ENCODE data around the gene ELK4. TPM values are rescaled to one million over a fixed set of nuclear protein-coding genes. Genes with fewer than 3 reads are reported as not detected.

Gene ELK4
- total and polyA plus RNA-seq, 2 of the 13 experiments (the other 11 are each of a cell fraction or from before 2014, with no cell fraction given) = 8.3 to 13.1 TPM

DNA sequence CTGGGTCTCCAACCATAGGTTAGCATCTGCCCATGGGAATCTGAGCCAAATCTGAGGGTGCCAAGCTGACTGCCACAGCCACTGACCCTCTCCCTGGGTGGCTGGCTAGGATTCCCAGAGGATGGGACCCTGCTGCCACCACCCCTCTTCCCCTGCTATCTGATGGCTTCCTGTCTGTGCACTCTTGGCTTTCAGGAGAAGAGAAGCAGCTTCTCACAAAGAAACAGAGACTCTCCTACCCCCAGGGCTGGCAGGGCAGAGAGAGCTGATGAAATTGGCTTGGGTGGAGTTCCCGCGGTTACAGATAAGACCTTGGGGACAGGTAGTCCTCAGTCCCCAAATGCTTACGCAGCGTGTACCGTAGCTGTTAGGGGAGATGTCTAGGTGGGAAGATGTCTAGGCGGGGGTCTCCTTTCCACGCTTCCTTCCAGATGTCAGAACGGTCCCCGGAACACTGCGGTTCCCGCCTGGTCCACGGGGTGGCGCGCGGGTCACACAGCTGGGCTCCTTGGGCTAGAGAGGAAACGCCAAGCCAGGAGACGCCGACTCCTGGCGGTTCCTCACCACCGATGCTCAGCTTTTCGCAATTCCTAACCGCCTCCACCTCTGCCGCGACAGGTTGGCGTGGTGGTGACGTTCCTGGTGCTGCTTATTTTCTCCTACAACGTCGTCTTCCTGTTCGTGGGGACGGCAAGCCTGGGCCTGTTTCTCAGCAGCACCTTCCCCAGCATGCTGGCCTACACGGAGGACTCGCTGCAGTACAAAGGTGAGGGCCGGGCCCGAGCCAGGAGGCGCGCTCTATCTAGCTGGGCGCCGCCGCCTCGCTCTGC, 40.1 kb downstream of the ELK4 start (continued):
- TF ChIP-seq ZNF883 (CRISPR knock-in tag; IDR thresholded peaks at IDR 0.05; ENCODE audit: not compliant biosample characterization) (no peak), ZNF816 (CRISPR knock-in tag; IDR thresholded peaks at IDR 0.05; ENCODE audit: borderline replicate concordance) (no peak), ZBTB38 (CRISPR knock-in tag; IDR thresholded peaks at IDR 0.05) (peak; percentile 54; the same call in 1 of the 2 replicates), ZNF569 (CRISPR knock-in tag; IDR thresholded peaks at IDR 0.05; ENCODE audit: borderline replicate concordance) (no peak), NFATC3 (CRISPR knock-in tag; IDR thresholded peaks at IDR 0.05) (no peak), HNF4A (CRISPR knock-in tag; IDR thresholded peaks at IDR 0.05) (peak; percentile 52), SP4 (CRISPR knock-in tag; IDR thresholded peaks at IDR 0.05) (peak; percentile 51; the same call in 1 of the 2 replicates), HOXA7 (CRISPR knock-in tag; IDR thresholded peaks at IDR 0.05) (no peak), ZNF367 (CRISPR knock-in tag; IDR thresholded peaks at IDR 0.05; ENCODE audit: borderline replicate concordance) (no peak), NFIB (CRISPR knock-in tag; IDR thresholded peaks at IDR 0.05; ENCODE audit: borderline replicate concordance) (no peak), ZNF335 (CRISPR knock-in tag; IDR thresholded peaks at IDR 0.05) (no peak), REL (CRISPR knock-in tag; conservative IDR thresholded peaks at IDR 0.05) (no peak), ZNF557 (CRISPR knock-in tag; IDR thresholded peaks at IDR 0.05) (no peak), ZNF570 (CRISPR knock-in tag; IDR thresholded peaks at IDR 0.05; ENCODE audit: borderline replicate concordance) (no peak)
- TF ChIP-seq, protein P1, sequence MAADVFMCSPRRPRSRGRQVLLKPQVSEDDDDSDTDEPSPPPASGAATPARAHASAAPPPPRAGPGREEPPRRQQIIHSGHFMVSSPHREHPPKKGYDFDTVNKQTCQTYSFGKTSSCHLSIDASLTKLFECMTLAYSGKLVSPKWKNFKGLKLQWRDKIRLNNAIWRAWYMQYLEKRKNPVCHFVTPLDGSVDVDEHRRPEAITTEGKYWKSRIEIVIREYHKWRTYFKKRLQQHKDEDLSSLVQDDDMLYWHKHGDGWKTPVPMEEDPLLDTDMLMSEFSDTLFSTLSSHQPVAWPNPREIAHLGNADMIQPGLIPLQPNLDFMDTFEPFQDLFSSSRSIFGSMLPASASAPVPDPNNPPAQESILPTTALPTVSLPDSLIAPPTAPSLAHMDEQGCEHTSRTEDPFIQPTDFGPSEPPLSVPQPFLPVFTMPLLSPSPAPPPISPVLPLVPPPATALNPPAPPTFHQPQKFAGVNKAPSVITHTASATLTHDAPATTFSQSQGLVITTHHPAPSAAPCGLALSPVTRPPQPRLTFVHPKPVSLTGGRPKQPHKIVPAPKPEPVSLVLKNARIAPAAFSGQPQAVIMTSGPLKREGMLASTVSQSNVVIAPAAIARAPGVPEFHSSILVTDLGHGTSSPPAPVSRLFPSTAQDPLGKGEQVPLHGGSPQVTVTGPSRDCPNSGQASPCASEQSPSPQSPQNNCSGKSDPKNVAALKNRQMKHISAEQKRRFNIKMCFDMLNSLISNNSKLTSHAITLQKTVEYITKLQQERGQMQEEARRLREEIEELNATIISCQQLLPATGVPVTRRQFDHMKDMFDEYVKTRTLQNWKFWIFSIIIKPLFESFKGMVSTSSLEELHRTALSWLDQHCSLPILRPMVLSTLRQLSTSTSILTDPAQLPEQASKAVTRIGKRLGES (CRISPR knock-in tag; IDR thresholded peaks at IDR 0.05; ENCODE audit: borderline replicate concordance) = no peak
- TF ChIP-seq, protein P2, sequence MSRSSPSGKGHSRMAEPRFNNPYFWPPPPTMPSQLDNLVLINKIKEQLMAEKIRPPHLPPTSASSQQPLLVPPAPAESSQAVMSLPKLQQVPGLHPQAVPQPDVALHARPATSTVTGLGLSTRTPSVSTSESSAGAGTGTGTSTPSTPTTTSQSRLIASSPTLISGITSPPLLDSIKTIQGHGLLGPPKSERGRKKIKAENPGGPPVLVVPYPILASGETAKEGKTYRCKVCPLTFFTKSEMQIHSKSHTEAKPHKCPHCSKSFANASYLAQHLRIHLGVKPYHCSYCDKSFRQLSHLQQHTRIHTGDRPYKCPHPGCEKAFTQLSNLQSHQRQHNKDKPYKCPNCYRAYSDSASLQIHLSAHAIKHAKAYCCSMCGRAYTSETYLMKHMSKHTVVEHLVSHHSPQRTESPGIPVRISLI (CRISPR knock-in tag; IDR thresholded peaks at IDR 0.05; ENCODE audit: borderline replicate concordance) = no peak; the same call in 1 of the 2 replicates
- TF ChIP-seq, protein P3, sequence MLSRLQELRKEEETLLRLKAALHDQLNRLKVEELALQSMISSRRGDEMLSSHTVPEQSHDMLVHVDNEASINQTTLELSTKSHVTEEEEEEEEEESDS (CRISPR knock-in tag; IDR thresholded peaks at IDR 0.05; ENCODE audit: borderline replicate concordance) = no peak
- TF ChIP-seq, protein P4, sequence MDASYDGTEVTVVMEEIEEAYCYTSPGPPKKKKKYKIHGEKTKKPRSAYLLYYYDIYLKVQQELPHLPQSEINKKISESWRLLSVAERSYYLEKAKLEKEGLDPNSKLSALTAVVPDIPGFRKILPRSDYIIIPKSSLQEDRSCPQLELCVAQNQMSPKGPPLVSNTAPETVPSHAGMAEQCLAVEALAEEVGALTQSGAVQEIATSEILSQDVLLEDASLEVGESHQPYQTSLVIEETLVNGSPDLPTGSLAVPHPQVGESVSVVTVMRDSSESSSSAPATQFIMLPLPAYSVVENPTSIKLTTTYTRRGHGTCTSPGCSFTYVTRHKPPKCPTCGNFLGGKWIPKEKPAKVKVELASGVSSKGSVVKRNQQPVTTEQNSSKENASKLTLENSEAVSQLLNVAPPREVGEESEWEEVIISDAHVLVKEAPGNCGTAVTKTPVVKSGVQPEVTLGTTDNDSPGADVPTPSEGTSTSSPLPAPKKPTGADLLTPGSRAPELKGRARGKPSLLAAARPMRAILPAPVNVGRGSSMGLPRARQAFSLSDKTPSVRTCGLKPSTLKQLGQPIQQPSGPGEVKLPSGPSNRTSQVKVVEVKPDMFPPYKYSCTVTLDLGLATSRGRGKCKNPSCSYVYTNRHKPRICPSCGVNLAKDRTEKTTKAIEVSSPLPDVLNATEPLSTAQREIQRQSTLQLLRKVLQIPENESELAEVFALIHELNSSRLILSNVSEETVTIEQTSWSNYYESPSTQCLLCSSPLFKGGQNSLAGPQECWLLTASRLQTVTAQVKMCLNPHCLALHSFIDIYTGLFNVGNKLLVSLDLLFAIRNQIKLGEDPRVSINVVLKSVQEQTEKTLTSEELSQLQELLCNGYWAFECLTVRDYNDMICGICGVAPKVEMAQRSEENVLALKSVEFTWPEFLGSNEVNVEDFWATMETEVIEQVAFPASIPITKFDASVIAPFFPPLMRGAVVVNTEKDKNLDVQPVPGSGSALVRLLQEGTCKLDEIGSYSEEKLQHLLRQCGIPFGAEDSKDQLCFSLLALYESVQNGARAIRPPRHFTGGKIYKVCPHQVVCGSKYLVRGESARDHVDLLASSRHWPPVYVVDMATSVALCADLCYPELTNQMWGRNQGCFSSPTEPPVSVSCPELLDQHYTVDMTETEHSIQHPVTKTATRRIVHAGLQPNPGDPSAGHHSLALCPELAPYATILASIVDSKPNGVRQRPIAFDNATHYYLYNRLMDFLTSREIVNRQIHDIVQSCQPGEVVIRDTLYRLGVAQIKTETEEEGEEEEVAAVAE (CRISPR knock-in tag; IDR thresholded peaks at IDR 0.05; ENCODE audit: borderline replicate concordance) = no peak
